GM06990 (cell line): ENCODE results near the gene PTCD1.
A peak's percentile ranks its signal among the peaks of the same experiment; 100 is the strongest.

Source experiments
- DNase-seq: peaks from one replicate; pipeline ENCODE4 v3.0.0-alpha.2; 2011; ENCODE audit not compliant: insufficient read length; ENCODE audit errors: extremely low read depth
- H3K27me3 ChIP-seq: replicated peaks from 2 replicates; pipeline ENCODE4 v1.6.0; 2011; ENCODE audit warnings: low read length; ENCODE audit not compliant: control insufficient read depth, insufficient read depth
- H3K36me3 ChIP-seq: 2 replicates; pipeline ENCODE4 v1.5.1; 2011; ENCODE audit warnings: low read length; ENCODE audit not compliant: control insufficient read depth, insufficient read depth
- H3K4me3 ChIP-seq: replicated peaks from 2 replicates; pipeline ENCODE4 v1.5.1; 2011; ENCODE audit warnings: low read depth, mild to moderate bottlenecking, control low read depth, low read length
- TF ChIP-seq, protein P1 (sequence below): IDR thresholded peaks from 2 replicates; pipeline ENCODE4 v1.5.1; 2011; ENCODE audit warnings: low read length, control low read depth, mild to moderate bottlenecking, inconsistent platforms; ENCODE audit not compliant: insufficient read depth, poor library complexity, severe bottlenecking

PTCD1 gene

GRCh38 chr7:99472561-99473314 is 34.1 kb upstream of the PTCD1 start, which contains the start of gene ZNF789:
TSS of gene ZNF789 (plus strand) at chr7:99472890. CDS start at chr7:99476457, 3,567 bp downstream.
- peak; percentile 95 for DNase-seq
- TF ChIP-seq, protein P1, sequence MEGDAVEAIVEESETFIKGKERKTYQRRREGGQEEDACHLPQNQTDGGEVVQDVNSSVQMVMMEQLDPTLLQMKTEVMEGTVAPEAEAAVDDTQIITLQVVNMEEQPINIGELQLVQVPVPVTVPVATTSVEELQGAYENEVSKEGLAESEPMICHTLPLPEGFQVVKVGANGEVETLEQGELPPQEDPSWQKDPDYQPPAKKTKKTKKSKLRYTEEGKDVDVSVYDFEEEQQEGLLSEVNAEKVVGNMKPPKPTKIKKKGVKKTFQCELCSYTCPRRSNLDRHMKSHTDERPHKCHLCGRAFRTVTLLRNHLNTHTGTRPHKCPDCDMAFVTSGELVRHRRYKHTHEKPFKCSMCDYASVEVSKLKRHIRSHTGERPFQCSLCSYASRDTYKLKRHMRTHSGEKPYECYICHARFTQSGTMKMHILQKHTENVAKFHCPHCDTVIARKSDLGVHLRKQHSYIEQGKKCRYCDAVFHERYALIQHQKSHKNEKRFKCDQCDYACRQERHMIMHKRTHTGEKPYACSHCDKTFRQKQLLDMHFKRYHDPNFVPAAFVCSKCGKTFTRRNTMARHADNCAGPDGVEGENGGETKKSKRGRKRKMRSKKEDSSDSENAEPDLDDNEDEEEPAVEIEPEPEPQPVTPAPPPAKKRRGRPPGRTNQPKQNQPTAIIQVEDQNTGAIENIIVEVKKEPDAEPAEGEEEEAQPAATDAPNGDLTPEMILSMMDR, result no peak
- Histone ChIP-seq H3K36me3 (peaks cover 1% of the 10 kb centered on the region), H3K27me3 (no peaks in the 10 kb centered on the region), H3K4me3 (peak within 1 kb of the TSS; percentile 95)

DNA sequence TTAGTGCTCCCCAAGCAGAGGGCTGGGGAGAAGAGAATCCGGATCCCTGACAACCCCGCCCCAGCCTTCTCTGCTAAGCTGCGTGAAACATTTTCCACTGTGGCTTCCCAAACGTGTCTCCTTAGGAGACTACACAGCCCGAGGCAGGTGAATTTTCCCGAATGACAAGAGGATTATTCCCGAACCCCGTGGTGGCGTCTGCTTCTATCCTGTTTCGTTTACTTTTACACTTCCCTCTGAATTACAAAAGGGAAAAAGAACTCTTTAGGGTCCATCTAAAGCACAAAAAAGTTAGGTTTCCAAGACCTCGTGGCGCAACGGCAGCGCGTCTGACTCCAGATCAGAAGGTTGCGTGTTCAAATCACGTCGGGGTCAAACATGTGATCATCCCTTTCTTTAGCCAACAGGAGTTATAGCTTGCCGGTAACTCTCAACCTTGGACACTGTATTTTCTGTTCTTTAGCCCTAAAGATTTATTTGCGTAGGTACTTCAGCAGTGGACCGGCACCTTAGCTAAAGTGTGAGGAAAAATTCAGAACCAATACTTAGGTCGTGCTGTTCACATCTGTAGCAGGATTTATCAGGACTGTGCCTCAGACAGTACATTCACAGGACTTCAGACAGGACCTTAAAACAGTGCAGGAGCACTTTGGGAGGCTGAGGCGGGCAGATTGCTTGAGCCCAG is 30.9 kb upstream of the PTCD1 start:
- no peak for DNase-seq
- Histone ChIP-seq H3K4me3 (no peak overlapping the region), H3K27me3 (no peaks in the 10 kb centered on the region), H3K36me3 (no peaks in the 10 kb centered on the region)
- TF ChIP-seq, protein P1, result no peak

GRCh38 chr7:99468336-99468918 is 29.8 kb upstream of the PTCD1 start:
- Histone ChIP-seq H3K36me3 (no peaks in the 10 kb centered on the region), H3K27me3 (no peaks in the 10 kb centered on the region), H3K4me3 (no peak overlapping the region)
- no peak for DNase-seq
- TF ChIP-seq, protein P1, result no peak

- TF ChIP-seq, protein P1, result no peak
- DNase-seq, result no peak
These were observed 26.8 kb upstream of the PTCD1 start for GRCh38 chr7:99465421-99465768.

GRCh38 chr7:99461221-99461620 is 22.6 kb upstream of the PTCD1 start:
- no peak for DNase-seq
- no peaks in the 10 kb centered on the region for H3K27me3 ChIP-seq
- TF ChIP-seq, protein P1, result no peak
- H3K4me3 ChIP-seq, result no peak overlapping the region
- H3K36me3 ChIP-seq, result peaks cover 23% of the 10 kb centered on the region

More at GRCh38 chr7:99465421-99465768, 26.8 kb upstream of the PTCD1 start:
- Histone ChIP-seq H3K36me3 (peaks cover 1% of the 10 kb centered on the region), H3K4me3 (peak overlapping the region; percentile 92), H3K27me3 (no peaks in the 10 kb centered on the region)
